ENCODE results near the gene UBE2F. TPM values are rescaled to one million over a fixed set of nuclear protein-coding genes. Genes with fewer than 3 reads are reported as not detected.
A peak's percentile ranks its signal among the peaks of the same experiment; 100 is the strongest.

The UBE2F gene
- total and polyA plus RNA-seq, 2 of the 13 experiments (the other 11 are each of a cell fraction or from before 2014, with no cell fraction given), result 35.4 to 73.1 TPM

DNA sequence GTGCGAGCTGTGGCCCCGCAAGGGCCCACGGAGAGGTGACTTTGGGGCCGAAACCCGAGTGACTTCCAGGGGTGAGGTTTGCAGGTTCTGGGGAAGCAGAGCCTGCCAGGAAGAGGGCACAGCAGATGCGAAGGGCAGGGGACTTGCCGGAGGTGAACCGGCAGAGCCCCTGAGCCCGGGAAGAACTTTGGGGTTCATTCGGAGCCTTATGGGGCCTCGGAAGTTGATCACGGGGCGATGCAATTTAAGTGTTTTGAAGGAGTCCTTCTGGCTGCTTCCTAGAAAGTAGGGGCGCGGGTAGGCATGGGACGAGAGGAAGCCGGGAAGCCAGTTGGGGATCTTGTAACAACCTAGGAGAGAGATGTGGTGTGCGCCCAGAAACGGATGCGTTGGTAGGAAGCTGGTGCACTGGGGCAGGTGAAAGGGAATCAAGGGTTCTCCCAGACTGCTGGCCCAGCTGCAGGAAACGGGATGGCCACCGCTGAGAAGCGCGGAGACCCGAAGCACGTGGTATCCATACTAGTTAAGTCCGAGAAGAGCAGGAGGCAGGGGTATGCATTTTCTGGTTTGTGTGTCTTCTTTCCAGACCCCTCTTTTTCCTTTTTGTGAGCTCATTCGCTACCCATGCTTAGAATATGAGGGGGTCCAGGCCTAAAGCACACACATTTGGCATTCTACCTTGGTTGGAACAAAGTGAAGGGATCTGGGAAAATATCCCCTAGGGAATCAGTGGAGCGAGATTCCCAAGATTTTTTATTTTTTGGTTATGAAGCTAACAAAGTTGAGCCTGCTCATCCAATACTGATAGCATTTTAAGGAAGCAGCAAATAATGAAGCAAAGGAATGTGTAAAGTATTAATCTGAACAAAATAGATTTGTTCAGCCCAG, 94.7 kb downstream of the UBE2F start (continued):
- TF ChIP-seq MAFG (CRISPR knock-in tag; IDR thresholded peaks at IDR 0.05) (no peak), ZNF136 (CRISPR knock-in tag; IDR thresholded peaks at IDR 0.05; ENCODE audit: low read depth) (no peak), ZNF512B (CRISPR knock-in tag; IDR thresholded peaks at IDR 0.05; ENCODE audit: borderline replicate concordance) (0 out of 2 replicates have a peak, but pooled peaks have one; percentile 8), NFE2L1 (CRISPR knock-in tag; IDR thresholded peaks at IDR 0.05; ENCODE audit: borderline replicate concordance) (no peak), E2F2 (CRISPR knock-in tag; IDR thresholded peaks at IDR 0.05; ENCODE audit: borderline replicate concordance) (peak; percentile 70; the same call in 1 of the 2 replicates), SIN3A (IDR thresholded peaks at IDR 0.05; ENCODE audit: borderline replicate concordance, low read depth, low read length) (no peak; the same call in 1 of the 2 replicates), DNMT1 (CRISPR knock-in tag; IDR thresholded peaks at IDR 0.05) (0 out of 2 replicates have a peak, but pooled peaks have one; percentile 25), ZNF263 (CRISPR knock-in tag; IDR thresholded peaks at IDR 0.05) (no peak; the same call in 1 of the 2 replicates), ZNF317 (CRISPR knock-in tag; IDR thresholded peaks at IDR 0.05) (no peak), TEAD3 (CRISPR knock-in tag; optimal IDR thresholded peaks at IDR 0.05; ENCODE audit: borderline replicate concordance) (peak; percentile 4), PRDM15 (CRISPR knock-in tag; IDR thresholded peaks at IDR 0.05) (peak; percentile 44; the same call in 1 of the 2 replicates)
- TF ChIP-seq, protein P1, sequence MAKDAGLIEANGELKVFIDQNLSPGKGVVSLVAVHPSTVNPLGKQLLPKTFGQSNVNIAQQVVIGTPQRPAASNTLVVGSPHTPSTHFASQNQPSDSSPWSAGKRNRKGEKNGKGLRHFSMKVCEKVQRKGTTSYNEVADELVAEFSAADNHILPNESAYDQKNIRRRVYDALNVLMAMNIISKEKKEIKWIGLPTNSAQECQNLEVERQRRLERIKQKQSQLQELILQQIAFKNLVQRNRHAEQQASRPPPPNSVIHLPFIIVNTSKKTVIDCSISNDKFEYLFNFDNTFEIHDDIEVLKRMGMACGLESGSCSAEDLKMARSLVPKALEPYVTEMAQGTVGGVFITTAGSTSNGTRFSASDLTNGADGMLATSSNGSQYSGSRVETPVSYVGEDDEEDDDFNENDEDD (CRISPR knock-in tag; IDR thresholded peaks at IDR 0.05; ENCODE audit: borderline replicate concordance), result peak; percentile 65; the same call in 1 of the 2 replicates
- TF ChIP-seq, protein P2, sequence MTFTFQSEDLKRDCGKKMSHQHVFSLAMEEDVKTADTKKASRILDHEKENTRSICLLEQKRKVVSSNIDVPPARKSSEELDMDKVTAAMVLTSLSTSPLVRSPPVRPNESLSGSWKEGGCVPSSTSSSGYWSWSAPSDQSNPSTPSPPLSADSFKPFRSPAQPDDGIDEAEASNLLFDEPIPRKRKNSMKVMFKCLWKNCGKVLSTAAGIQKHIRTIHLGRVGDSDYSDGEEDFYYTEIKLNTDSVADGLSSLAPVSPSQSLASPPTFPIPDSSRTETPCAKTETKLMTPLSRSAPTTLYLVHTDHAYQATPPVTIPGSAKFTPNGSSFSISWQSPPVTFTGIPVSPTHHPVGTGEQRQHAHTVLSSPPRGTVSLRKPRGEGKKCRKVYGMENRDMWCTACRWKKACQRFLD (CRISPR knock-in tag; IDR thresholded peaks at IDR 0.05; ENCODE audit: borderline replicate concordance), result no peak
- TF ChIP-seq, protein P3, sequence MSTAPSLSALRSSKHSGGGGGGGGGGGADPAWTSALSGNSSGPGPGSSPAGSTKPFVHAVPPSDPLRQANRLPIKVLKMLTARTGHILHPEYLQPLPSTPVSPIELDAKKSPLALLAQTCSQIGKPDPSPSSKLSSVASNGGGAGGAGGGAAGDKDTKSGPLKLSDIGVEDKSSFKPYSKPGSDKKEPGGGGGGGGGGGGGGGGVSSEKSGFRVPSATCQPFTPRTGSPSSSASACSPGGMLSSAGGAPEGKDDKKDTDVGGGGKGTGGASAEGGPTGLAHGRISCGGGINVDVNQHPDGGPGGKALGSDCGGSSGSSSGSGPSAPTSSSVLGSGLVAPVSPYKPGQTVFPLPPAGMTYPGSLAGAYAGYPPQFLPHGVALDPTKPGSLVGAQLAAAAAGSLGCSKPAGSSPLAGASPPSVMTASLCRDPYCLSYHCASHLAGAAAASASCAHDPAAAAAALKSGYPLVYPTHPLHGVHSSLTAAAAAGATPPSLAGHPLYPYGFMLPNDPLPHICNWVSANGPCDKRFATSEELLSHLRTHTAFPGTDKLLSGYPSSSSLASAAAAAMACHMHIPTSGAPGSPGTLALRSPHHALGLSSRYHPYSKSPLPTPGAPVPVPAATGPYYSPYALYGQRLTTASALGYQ (CRISPR knock-in tag; IDR thresholded peaks at IDR 0.05), result 0 out of 2 replicates have a peak, but pooled peaks have one; percentile 18
